Neural progenitor cell (in vitro differentiated cells): ENCODE measurements around the gene ISY1. TPM values are rescaled to one million over a fixed set of nuclear protein-coding genes. Genes with fewer than 3 reads are reported as not detected.

Experiments
- DNase-seq: peaks from one replicate; pipeline ENCODE4 v3.0.0-alpha.2; 2016; ENCODE audit warnings: low spot score
- H2AFZ ChIP-seq: fragments of 200-600 bp; sonication (generic); replicated peaks from 2 replicates; pipeline ENCODE4 v1.6.1; 2016; ENCODE audit warnings: antibody characterized with exemption
- H3F3A ChIP-seq: fragments of 200-600 bp; sonication (generic); 2 replicates; pipeline ENCODE4 v1.6.1; 2016; ENCODE audit warnings: antibody characterized with exemption, low read depth
- H3K27ac ChIP-seq: fragments of 200-600 bp; sonication (generic); 2 replicates; pipeline ENCODE4 v1.5.1; 2016; ENCODE audit warnings: mild to moderate bottlenecking
- H3K27me3 ChIP-seq: fragments of 200-600 bp; sonication (generic); 2 replicates; pipeline ENCODE4 v1.6.1; 2016; ENCODE audit warnings: mild to moderate bottlenecking, moderate library complexity
- H3K36me3 ChIP-seq: fragments of 200-600 bp; sonication (generic); 2 replicates; pipeline ENCODE4 v1.5.1; 2016
- H3K4me1 ChIP-seq: fragments of 200-600 bp; sonication (generic); 2 replicates; pipeline ENCODE4 v1.6.1; 2016; ENCODE audit warnings: mixed run types
- H3K4me2 ChIP-seq: fragments of 200-600 bp; sonication (generic); 2 replicates; pipeline ENCODE4 v1.6.1; 2016
- H3K4me3 ChIP-seq: fragments of 200-600 bp; sonication (generic); 2 replicates; pipeline ENCODE4 v1.5.1; 2016
- H3K79me2 ChIP-seq: fragments of 200-600 bp; sonication (generic); 2 replicates; pipeline ENCODE4 v1.6.1; 2016; ENCODE audit warnings: low read depth
- H3K9ac ChIP-seq: fragments of 200-600 bp; sonication (generic); 2 replicates; pipeline ENCODE4 v1.6.1; 2016
- H3K9me3 ChIP-seq: fragments of 200-600 bp; sonication (generic); 2 replicates; pipeline ENCODE4 v1.5.1; 2016; ENCODE audit warnings: low read depth
- H4K20me1 ChIP-seq: fragments of 200-600 bp; sonication (generic); 2 replicates; pipeline ENCODE4 v1.6.1; 2016; ENCODE audit warnings: low read depth
- H3K27ac Mint-ChIP-seq: 3 replicates; pipeline ENCODE4 v1.8.0; 2021; ENCODE audit warnings: mixed read lengths
- H3K27me3 Mint-ChIP-seq: 2 replicates; pipeline ENCODE4 v1.8.0; 2022; ENCODE audit warnings: low read depth, mild to moderate bottlenecking, inconsistent platforms, moderate library complexity, mixed read lengths; ENCODE audit not compliant: insufficient read depth
- H3K36me3 Mint-ChIP-seq: 3 replicates; pipeline ENCODE4 v1.8.0; 2021; ENCODE audit warnings: mixed read lengths
- H3K4me1 Mint-ChIP-seq: 3 replicates; pipeline ENCODE4 v1.8.0; 2021; ENCODE audit warnings: mixed read lengths
- H3K4me3 Mint-ChIP-seq: 3 replicates; pipeline ENCODE4 v1.8.0; 2021; ENCODE audit warnings: mild to moderate bottlenecking, moderate library complexity, mixed read lengths
- H3K9me3 Mint-ChIP-seq: 3 replicates; pipeline ENCODE4 v1.8.0; 2020; ENCODE audit warnings: mixed read lengths
- EZH2 ChIP-seq: fragments of 200-600 bp; sonication (generic); IDR thresholded peaks from 2 replicates; pipeline ENCODE4 v1.6.1; 2017; ENCODE audit warnings: antibody characterized with exemption, mild to moderate bottlenecking, moderate library complexity
- EZH2phosphoT487 ChIP-seq: fragments of 200-600 bp; sonication (generic); IDR thresholded peaks from 2 replicates; pipeline ENCODE4 v1.6.1; 2017; ENCODE audit warnings: antibody characterized with exemption
- total RNA-seq: library from RNA; depleted of rRNA; stranded (reverse); fragments of >200 nt; gene quantifications from 2 replicates; pipeline ENCODE4 v1.2.3, GENCODE V29; 2015; ENCODE audit warnings: low replicate concordance
- TF ChIP-seq, protein P1 (sequence below): fragments of 200-600 bp; sonication (generic); IDR thresholded peaks from 2 replicates; pipeline ENCODE4 v1.5.1; 2017; ENCODE audit warnings: antibody characterized with exemption, mild to moderate bottlenecking

The ISY1 gene
- total RNA-seq, 1 donor from 2014 or later = 31.9 TPM

DNA sequence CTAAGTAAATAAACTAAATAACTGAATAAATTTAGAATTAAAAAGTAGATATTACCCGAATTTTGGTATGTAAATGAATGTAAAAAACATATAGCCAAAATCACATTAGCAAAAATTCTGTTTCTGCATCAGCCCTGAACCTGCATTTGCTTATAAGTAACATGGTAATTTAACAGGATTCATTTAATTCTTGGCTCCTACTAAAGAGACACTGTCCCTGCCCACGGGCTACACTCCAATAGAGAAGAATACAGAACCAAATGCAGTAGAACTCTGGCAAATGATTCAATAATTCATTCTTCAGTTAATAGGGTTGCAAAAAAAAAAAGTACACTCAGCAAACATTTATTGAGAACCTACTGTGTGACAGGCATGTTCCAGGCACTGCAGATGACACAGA, 43.6 kb upstream of the ISY1 start:
- H3K4me3 ChIP-seq = no peak overlapping the region
- H2AFZ ChIP-seq = no peak overlapping the region
- H3K4me1 ChIP-seq = no peaks in the 10 kb centered on the region
- peaks cover under 1% of the 10 kb centered on the region for H3K36me3 Mint-ChIP-seq
- no peak overlapping the region for H3K4me2 ChIP-seq
- no peaks in the 10 kb centered on the region for H3K79me2 ChIP-seq
- no peak overlapping the region for H3K4me3 Mint-ChIP-seq
- no peaks in the 10 kb centered on the region for H4K20me1 ChIP-seq
- H3K27me3 ChIP-seq = no peaks in the 10 kb centered on the region
- no peaks in the 10 kb centered on the region for H3F3A ChIP-seq
- H3K9ac ChIP-seq = no peak overlapping the region
- no peaks in the 10 kb centered on the region for H3K4me1 Mint-ChIP-seq
- no peaks in the 10 kb centered on the region for H3K36me3 ChIP-seq
- no peak overlapping the region for H3K27ac Mint-ChIP-seq
- no peaks in the 10 kb centered on the region for H3K27me3 Mint-ChIP-seq
- TF ChIP-seq EZH2 = no peak
- TF ChIP-seq, protein P1, sequence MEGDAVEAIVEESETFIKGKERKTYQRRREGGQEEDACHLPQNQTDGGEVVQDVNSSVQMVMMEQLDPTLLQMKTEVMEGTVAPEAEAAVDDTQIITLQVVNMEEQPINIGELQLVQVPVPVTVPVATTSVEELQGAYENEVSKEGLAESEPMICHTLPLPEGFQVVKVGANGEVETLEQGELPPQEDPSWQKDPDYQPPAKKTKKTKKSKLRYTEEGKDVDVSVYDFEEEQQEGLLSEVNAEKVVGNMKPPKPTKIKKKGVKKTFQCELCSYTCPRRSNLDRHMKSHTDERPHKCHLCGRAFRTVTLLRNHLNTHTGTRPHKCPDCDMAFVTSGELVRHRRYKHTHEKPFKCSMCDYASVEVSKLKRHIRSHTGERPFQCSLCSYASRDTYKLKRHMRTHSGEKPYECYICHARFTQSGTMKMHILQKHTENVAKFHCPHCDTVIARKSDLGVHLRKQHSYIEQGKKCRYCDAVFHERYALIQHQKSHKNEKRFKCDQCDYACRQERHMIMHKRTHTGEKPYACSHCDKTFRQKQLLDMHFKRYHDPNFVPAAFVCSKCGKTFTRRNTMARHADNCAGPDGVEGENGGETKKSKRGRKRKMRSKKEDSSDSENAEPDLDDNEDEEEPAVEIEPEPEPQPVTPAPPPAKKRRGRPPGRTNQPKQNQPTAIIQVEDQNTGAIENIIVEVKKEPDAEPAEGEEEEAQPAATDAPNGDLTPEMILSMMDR = no peak
- no peak overlapping the region for H3K27ac ChIP-seq
- H3K9me3 Mint-ChIP-seq = no peaks in the 10 kb centered on the region
- no peak for DNase-seq
- no peaks in the 10 kb centered on the region for H3K9me3 ChIP-seq

DNA sequence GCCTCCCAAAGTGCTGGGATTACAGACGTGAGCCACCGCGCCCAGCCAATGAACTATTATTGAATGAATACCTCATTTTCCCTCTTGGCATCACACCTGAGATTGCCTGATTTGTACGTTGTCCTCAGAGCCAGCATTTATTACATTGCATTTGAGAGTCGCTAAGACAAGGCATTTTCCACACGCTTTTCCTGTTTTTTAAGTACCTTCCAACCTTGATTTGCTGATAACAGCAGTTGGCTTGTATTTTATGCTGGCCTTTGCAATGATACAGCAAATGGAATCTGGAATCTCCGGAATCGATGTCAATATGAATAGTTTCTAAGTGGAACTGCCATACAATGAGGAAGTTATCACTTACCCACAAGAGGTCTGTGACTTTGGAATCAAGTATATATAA, 38.5 kb upstream of the ISY1 start:
- TF ChIP-seq EZH2 (no peak), EZH2phosphoT487 (no peak)
- TF ChIP-seq, protein P1 = no peak
- Histone ChIP-seq H3K79me2 (no peaks in the 10 kb centered on the region), H3K27me3 (no peaks in the 10 kb centered on the region), H3K36me3 (no peaks in the 10 kb centered on the region), H2AFZ (no peak overlapping the region), H3K9me3 (no peaks in the 10 kb centered on the region), H3K4me2 (no peak overlapping the region), H3K4me1 (no peaks in the 10 kb centered on the region), H3F3A (no peaks in the 10 kb centered on the region), H4K20me1 (no peaks in the 10 kb centered on the region), H3K27ac (no peak overlapping the region), H3K9ac (no peak overlapping the region), H3K4me3 (no peak overlapping the region)
- no peaks in the 10 kb centered on the region for H3K27me3 Mint-ChIP-seq
- H3K27ac Mint-ChIP-seq = no peak overlapping the region
- H3K9me3 Mint-ChIP-seq = no peaks in the 10 kb centered on the region
- no peak overlapping the region for H3K4me3 Mint-ChIP-seq
- DNase-seq = no peak
- peaks cover 3% of the 10 kb centered on the region for H3K36me3 Mint-ChIP-seq
- no peaks in the 10 kb centered on the region for H3K4me1 Mint-ChIP-seq

DNA sequence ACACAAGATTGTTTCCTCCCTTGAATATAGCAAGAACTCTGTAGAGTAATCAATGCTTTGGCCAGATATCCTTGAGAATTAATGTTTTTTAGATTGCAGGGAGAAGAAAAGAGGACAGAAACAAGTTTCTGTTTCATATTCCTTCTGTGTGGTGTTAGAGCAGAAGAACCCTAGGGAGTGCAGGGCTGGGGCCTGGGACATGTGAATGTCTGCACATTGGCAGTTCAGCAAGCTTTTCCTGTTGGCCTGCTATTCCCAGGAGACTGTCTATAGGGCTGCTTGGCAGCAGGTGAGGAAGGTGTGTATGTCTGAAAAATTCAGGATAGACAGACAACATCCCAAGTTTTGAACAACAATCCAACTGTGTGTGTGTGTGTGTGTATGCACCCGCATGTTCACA, 36.5 kb upstream of the ISY1 start:
- Mint-ChIP-seq H3K27ac (no peak overlapping the region), H3K36me3 (peaks cover 3% of the 10 kb centered on the region), H3K4me3 (no peak overlapping the region), H3K4me1 (no peaks in the 10 kb centered on the region), H3K9me3 (no peaks in the 10 kb centered on the region), H3K27me3 (no peaks in the 10 kb centered on the region)
- H3K79me2 ChIP-seq = no peaks in the 10 kb centered on the region
- H3F3A ChIP-seq = no peaks in the 10 kb centered on the region
- no peak for DNase-seq
- no peaks in the 10 kb centered on the region for H3K36me3 ChIP-seq
- H4K20me1 ChIP-seq = no peaks in the 10 kb centered on the region
- no peaks in the 10 kb centered on the region for H3K27me3 ChIP-seq
- no peak overlapping the region for H3K27ac ChIP-seq
- H3K4me3 ChIP-seq = no peak overlapping the region
- H3K4me1 ChIP-seq = no peaks in the 10 kb centered on the region
- peak overlapping the region; percentile 36 for H3K9ac ChIP-seq
- H3K4me2 ChIP-seq = no peak overlapping the region
- H3K9me3 ChIP-seq = no peaks in the 10 kb centered on the region
- no peak overlapping the region for H2AFZ ChIP-seq
- TF ChIP-seq, protein P1 = no peak
- TF ChIP-seq EZH2phosphoT487 = no peak
- TF ChIP-seq EZH2 = no peak

DNA sequence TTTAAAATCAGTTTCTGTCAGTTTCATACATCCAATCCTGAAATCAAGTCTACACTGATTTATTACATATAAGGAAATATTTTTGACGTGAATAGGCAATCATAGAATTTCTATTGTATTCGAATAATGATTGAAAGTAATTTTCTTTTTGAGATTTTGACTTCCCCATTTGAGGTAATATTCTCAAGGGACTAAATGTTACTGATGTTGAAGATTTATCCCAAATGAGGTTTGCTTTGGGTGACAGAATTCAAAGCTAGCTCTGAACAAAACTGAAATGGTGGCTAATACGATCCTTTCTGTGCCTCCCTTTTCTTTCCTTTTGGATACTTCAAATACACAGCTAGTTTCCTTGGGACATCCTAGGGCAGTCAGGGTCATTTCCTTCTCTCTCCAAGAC, 35.7 kb upstream of the ISY1 start:
- no peaks in the 10 kb centered on the region for H3F3A ChIP-seq
- H3K27me3 Mint-ChIP-seq = no peaks in the 10 kb centered on the region
- no peaks in the 10 kb centered on the region for H3K79me2 ChIP-seq
- H3K27ac ChIP-seq = no peak overlapping the region
- no peaks in the 10 kb centered on the region for H3K9me3 ChIP-seq
- no peak for TF ChIP-seq EZH2phosphoT487
- TF ChIP-seq, protein P1 = no peak
- TF ChIP-seq EZH2 = no peak
- H3K36me3 Mint-ChIP-seq = peaks cover 3% of the 10 kb centered on the region
- H3K4me1 ChIP-seq = no peaks in the 10 kb centered on the region
- H3K27me3 ChIP-seq = no peaks in the 10 kb centered on the region
- H3K27ac Mint-ChIP-seq = no peak overlapping the region
- H2AFZ ChIP-seq = no peak overlapping the region
- no peak overlapping the region for H3K4me2 ChIP-seq
- peak overlapping the region; percentile 36 for H3K9ac ChIP-seq
- no peak for DNase-seq
- H3K4me3 ChIP-seq = no peak overlapping the region
- H3K9me3 Mint-ChIP-seq = no peaks in the 10 kb centered on the region
- no peaks in the 10 kb centered on the region for H3K4me1 Mint-ChIP-seq
- no peaks in the 10 kb centered on the region for H3K36me3 ChIP-seq
- H3K4me3 Mint-ChIP-seq = no peak overlapping the region
- no peaks in the 10 kb centered on the region for H4K20me1 ChIP-seq
